DOHH2 (cell line): ENCODE measurements around the gene KRT17.
"Not testable (repeated sequence)": the region's sequence is repeated elsewhere in the genome, so short reads cannot be mapped to it uniquely, and the experiment has no call there.

Experiments used
- H3F3A ChIP-seq: fragments of 200-600 bp; sonication (generic), shearing (Covaris generic); 2 replicates; pipeline ENCODE4 v1.6.0; 2016; ENCODE audit warnings: antibody characterized with exemption, mild to moderate bottlenecking; ENCODE audit not compliant: control insufficient read depth, insufficient read depth
- H3K27ac ChIP-seq: fragments of 200-600 bp; sonication (generic); 2 replicates; pipeline ENCODE4 v1.5.1; 2014; ENCODE audit warnings: low read depth, mild to moderate bottlenecking, low read length, moderate library complexity
- H3K27me3 ChIP-seq: fragments of 200-600 bp; sonication (generic); 2 replicates; pipeline ENCODE4 v1.6.1; 2014; ENCODE audit warnings: mild to moderate bottlenecking, low read length, mixed read lengths; ENCODE audit not compliant: control insufficient read depth
- H3K36me3 ChIP-seq: fragments of 200-600 bp; sonication (generic); 2 replicates; pipeline ENCODE4 v1.6.1; 2014; ENCODE audit warnings: mild to moderate bottlenecking, low read length, moderate library complexity, mixed read lengths; ENCODE audit not compliant: control insufficient read depth
- H3K4me1 ChIP-seq: fragments of 200-600 bp; sonication (generic); 2 replicates; pipeline ENCODE4 v1.6.1; 2014; ENCODE audit warnings: mild to moderate bottlenecking, low read length, mixed read lengths; ENCODE audit not compliant: control insufficient read depth
- H3K4me2 ChIP-seq: fragments of 200-600 bp; sonication (generic); 2 replicates; pipeline ENCODE4 v1.6.0; 2014; ENCODE audit warnings: mild to moderate bottlenecking, low read length, moderate library complexity
- H3K4me3 ChIP-seq: fragments of 200-600 bp; sonication (generic); 2 replicates; pipeline ENCODE4 v1.5.1; 2014; ENCODE audit warnings: mild to moderate bottlenecking, low read length, mixed read lengths
- H3K79me2 ChIP-seq: fragments of 200-600 bp; sonication (generic); 2 replicates; pipeline ENCODE4 v1.6.1; 2014; ENCODE audit warnings: mild to moderate bottlenecking, low read length, mixed read lengths; ENCODE audit not compliant: control insufficient read depth
- H3K9me2 ChIP-seq: fragments of 200-600 bp; sonication (generic); replicated peaks from 2 replicates; pipeline ENCODE4 v1.6.1; 2014; ENCODE audit warnings: mild to moderate bottlenecking, low read length, mixed read lengths; ENCODE audit not compliant: control insufficient read depth
- H3K9me3 ChIP-seq: fragments of 200-600 bp; sonication (generic); 2 replicates; pipeline ENCODE4 v1.6.1; 2014; ENCODE audit warnings: antibody characterized with exemption, low read length, mixed read lengths; ENCODE audit not compliant: control insufficient read depth, insufficient read depth
- H4K20me1 ChIP-seq: fragments of 200-600 bp; sonication (generic); 2 replicates; pipeline ENCODE4 v1.6.0; 2014; ENCODE audit warnings: low read depth, mild to moderate bottlenecking, antibody characterized with exemption, low read length, moderate library complexity; ENCODE audit not compliant: control insufficient read depth, insufficient read depth
- EZH2phosphoT487 ChIP-seq: fragments of 200-600 bp; sonication (generic); IDR thresholded peaks from 2 replicates; pipeline ENCODE4 v1.6.1; 2017; ENCODE audit warnings: borderline replicate concordance, mild to moderate bottlenecking, antibody characterized with exemption, low read length, moderate library complexity, mixed read lengths
- TF ChIP-seq, protein P1 (sequence below): fragments of 200-600 bp; sonication (generic); IDR thresholded peaks from one replicate; pipeline ENCODE4 v1.5.1; 2014; ENCODE audit warnings: antibody characterized with exemption, mild to moderate bottlenecking, low read depth, low read length; ENCODE audit not compliant: poor library complexity, severe bottlenecking

KRT17 gene

DNA sequence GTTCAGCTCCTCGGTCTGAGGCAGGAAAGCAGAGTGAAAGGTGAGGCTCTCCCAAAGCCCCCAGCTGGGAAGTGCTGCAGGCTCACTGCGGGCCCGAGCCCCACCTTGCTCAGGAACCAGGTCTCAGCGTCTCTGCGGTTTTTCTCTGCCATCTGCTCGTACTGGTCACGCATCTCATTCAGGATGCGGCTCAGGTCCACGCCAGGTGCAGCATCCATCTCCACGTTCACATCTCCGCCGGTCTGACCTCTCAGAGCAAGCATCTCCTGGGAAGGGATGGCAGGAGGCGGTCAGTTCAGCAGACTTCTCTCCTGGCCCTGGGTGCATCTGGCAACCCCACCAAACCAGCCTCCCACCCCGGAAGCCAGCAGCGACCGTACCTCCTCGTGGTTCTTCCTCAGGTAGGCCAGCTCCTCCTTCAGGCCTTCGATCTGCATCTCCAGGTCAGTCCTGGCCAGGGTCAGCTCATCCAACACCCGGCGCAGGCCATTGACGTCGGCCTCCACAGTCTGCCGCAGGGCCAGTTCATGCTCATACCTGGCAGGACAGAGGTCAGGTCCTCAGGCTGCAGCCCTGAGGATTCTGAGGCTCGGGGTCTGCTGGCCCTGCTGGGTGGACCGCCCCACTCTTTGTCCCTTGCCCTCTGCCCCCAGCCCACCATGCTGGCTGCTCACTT lies 13.3 kb downstream of the KRT17 start:
- no peaks in the 10 kb centered on the region for H3K4me1 ChIP-seq
- H3K9me2 ChIP-seq = no peaks in the 10 kb centered on the region
- H4K20me1 ChIP-seq = no peaks in the 10 kb centered on the region
- no peaks in the 10 kb centered on the region for H3F3A ChIP-seq
- no peaks in the 10 kb centered on the region for H3K79me2 ChIP-seq
- no peak for TF ChIP-seq EZH2phosphoT487
- TF ChIP-seq, protein P1, sequence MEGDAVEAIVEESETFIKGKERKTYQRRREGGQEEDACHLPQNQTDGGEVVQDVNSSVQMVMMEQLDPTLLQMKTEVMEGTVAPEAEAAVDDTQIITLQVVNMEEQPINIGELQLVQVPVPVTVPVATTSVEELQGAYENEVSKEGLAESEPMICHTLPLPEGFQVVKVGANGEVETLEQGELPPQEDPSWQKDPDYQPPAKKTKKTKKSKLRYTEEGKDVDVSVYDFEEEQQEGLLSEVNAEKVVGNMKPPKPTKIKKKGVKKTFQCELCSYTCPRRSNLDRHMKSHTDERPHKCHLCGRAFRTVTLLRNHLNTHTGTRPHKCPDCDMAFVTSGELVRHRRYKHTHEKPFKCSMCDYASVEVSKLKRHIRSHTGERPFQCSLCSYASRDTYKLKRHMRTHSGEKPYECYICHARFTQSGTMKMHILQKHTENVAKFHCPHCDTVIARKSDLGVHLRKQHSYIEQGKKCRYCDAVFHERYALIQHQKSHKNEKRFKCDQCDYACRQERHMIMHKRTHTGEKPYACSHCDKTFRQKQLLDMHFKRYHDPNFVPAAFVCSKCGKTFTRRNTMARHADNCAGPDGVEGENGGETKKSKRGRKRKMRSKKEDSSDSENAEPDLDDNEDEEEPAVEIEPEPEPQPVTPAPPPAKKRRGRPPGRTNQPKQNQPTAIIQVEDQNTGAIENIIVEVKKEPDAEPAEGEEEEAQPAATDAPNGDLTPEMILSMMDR = no peak
- H3K9me3 ChIP-seq = peaks cover 5% of the 10 kb centered on the region; the same call in 1 of the 2 replicates
- no peaks in the 10 kb centered on the region for H3K27me3 ChIP-seq
- H3K4me2 ChIP-seq = no peak overlapping the region
- no peak overlapping the region for H3K4me3 ChIP-seq
- H3K36me3 ChIP-seq = no peaks in the 10 kb centered on the region
- H3K27ac ChIP-seq = no peak overlapping the region

DNA sequence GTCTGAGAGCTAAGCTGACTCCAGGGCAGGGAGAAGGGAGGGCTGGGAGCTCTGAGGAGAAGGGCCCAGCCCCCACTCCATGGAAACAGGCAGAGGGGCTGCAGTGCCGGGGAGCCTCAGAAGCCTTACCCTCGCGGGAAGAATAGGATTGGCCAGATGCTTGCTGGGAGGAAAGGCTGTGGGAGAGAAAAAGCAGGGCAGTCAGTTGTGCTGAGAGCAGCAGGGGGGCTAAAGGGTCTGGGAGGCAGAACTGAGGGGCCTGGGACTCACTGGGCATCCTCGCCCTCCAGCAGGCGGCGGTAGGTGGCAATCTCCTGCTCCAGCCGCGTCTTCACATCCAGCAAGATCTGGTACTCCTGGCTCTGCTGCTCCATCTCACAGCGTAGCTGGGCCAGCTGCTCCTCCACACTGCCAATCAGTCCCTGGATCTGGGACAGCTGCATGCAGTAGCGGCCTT lies 14.3 kb downstream of the KRT17 start:
- H3K79me2 ChIP-seq, H3K9me2 ChIP-seq, H4K20me1 ChIP-seq, H3K4me1 ChIP-seq, H3F3A ChIP-seq, H3K27ac ChIP-seq, H3K4me3 ChIP-seq, H3K27me3 ChIP-seq, H3K4me2 ChIP-seq, H3K36me3 ChIP-seq, H3K9me3 ChIP-seq: not testable (repeated sequence)

DNA sequence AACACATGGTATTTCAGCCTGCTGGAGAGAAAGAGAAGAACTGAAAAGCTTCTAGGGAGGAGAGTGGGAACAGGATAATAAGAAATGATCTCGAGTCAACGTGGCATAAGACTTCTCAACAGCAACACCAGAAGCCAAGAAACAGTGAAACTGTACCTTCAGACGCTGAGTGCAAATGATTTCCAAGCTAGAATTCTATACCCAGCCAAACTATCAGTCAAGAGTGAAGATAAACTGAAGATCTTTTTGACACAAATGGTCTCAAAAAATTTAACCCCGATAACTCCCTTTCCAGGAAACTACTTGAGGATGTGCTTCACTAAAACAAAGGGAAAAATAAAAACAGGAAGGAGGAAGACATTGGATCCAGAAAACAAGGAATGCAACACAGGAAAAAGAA lies 17.4 kb downstream of the KRT17 start:
- not testable (repeated sequence) for H3F3A ChIP-seq, H3K4me2 ChIP-seq, H3K27me3 ChIP-seq, H3K36me3 ChIP-seq, H3K4me1 ChIP-seq, H3K79me2 ChIP-seq, H4K20me1 ChIP-seq, H3K4me3 ChIP-seq, H3K27ac ChIP-seq, H3K9me3 ChIP-seq, H3K9me2 ChIP-seq

DNA sequence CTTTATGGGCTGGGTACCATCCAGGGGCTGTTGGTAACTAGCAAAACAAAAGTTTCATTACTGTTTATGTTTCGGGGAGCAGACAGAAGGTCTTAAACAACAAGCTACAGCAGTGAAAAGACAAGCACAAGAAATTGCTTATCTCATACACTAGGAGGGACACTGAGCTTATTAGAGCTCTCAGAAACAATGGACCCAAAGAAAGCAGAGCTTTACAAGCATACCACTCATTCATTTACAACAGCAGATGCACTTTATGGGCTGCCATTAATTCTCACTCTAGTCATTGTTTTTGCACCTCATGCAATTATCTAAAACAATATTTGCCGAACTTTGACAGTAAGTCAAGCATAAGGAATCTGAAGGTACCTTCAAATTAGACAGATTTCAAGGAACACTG lies 21.9 kb downstream of the KRT17 start:
- H3F3A ChIP-seq = no peaks in the 10 kb centered on the region
- no peaks in the 10 kb centered on the region for H3K79me2 ChIP-seq
- TF ChIP-seq, protein P1 = no peak
- no peaks in the 10 kb centered on the region for H4K20me1 ChIP-seq
- H3K4me2 ChIP-seq = no peak overlapping the region
- no peaks in the 10 kb centered on the region for H3K4me1 ChIP-seq
- H3K4me3 ChIP-seq = no peak overlapping the region
- no peaks in the 10 kb centered on the region for H3K36me3 ChIP-seq
- H3K27me3 ChIP-seq = no peaks in the 10 kb centered on the region
- H3K27ac ChIP-seq = no peak overlapping the region
- H3K9me2 ChIP-seq = no peaks in the 10 kb centered on the region
- H3K9me3 ChIP-seq = peaks cover 5% of the 10 kb centered on the region; the same call in 1 of the 2 replicates
